Bronchial epithelial cell (primary cell): ENCODE results near the gene TM4SF18. TPM values are rescaled to one million over a fixed set of nuclear protein-coding genes. Genes with fewer than 3 reads are reported as not detected.

Source experiments
- DNase-seq: peaks from one replicate; pipeline ENCODE4 v3.0.0-alpha.2; 2010; ENCODE audit warnings: low read depth
- FAIRE-seq: peaks from 2 replicates; lab custom pipeline; 2011; peaks lifted over from hg19 to GRCh38; lab: Jason Lieb, UNC
- H3K27me3 ChIP-seq: 2 replicates; pipeline ENCODE4 v1.5.1; 2011; ENCODE audit warnings: low read length; ENCODE audit not compliant: control insufficient read depth, insufficient read depth
- H3K36me3 ChIP-seq: 2 replicates; pipeline ENCODE4 v1.5.1; 2011; ENCODE audit warnings: low read length; ENCODE audit not compliant: control insufficient read depth, insufficient read depth
- H3K4me3 ChIP-seq: 2 replicates; pipeline ENCODE4 v1.5.1; 2011; ENCODE audit warnings: mild to moderate bottlenecking, low read depth, low read length, control low read depth
- total RNA-seq: library from RNA; depleted of rRNA; stranded (reverse); fragments of >200 nt; gene quantifications from 2 replicates; pipeline ENCODE4 v1.2.1, GENCODE V29; 2014
- TF ChIP-seq, protein P1 (sequence below): IDR thresholded peaks from 2 replicates; pipeline ENCODE4 v1.5.1; 2011; ENCODE audit warnings: mild to moderate bottlenecking, moderate library complexity, low read length, control low read depth, inconsistent platforms; ENCODE audit not compliant: insufficient read depth, severe bottlenecking

The TM4SF18 gene
- total RNA-seq, 1 donor from 2014 or later = not detected

DNA sequence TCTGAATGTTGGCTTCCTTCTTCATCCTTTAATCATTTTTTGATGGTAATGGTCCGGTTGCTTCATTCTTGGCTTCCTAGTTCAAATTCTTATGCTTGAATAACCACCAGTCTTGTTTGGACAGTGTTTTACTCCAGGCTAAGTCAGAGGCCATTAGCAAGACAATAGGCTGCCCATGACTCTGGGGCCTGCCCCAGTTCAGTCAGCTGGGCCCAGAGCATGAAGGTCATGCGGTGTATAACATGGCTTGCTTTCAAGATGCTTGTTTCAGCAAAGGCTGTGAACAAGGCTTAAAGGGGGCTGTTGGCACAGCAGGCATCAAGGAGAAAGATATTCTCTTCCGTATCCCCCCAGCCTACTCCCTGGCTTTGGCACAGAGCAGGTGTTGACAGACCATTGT lies 13.7 kb downstream of the TM4SF18 start:
- no peak overlapping the region for H3K4me3 ChIP-seq
- FAIRE-seq (no peak), DNase-seq (no peak)
- H3K36me3 ChIP-seq = no peaks in the 10 kb centered on the region
- TF ChIP-seq, protein P1, sequence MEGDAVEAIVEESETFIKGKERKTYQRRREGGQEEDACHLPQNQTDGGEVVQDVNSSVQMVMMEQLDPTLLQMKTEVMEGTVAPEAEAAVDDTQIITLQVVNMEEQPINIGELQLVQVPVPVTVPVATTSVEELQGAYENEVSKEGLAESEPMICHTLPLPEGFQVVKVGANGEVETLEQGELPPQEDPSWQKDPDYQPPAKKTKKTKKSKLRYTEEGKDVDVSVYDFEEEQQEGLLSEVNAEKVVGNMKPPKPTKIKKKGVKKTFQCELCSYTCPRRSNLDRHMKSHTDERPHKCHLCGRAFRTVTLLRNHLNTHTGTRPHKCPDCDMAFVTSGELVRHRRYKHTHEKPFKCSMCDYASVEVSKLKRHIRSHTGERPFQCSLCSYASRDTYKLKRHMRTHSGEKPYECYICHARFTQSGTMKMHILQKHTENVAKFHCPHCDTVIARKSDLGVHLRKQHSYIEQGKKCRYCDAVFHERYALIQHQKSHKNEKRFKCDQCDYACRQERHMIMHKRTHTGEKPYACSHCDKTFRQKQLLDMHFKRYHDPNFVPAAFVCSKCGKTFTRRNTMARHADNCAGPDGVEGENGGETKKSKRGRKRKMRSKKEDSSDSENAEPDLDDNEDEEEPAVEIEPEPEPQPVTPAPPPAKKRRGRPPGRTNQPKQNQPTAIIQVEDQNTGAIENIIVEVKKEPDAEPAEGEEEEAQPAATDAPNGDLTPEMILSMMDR = no peak
- no peaks in the 10 kb centered on the region for H3K27me3 ChIP-seq

DNA sequence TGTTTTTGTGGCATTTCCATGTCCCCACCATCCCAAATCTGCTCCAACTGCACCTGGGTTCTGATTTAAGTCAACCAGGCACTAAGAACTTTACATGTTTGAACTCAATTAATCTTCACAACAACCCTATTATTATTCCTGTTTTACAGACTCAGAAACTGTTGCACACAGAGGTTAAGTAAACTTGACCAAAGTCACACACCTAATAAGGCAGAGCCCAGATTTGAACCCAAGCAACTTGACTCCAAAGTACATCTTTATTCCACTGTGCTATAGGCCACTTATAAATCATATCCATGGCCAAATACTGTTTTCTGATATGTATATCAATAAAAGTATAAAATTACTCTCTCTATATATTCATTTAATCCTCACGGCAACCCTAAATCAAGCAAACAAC lies 16.4 kb downstream of the TM4SF18 start:
- H3K27me3 ChIP-seq = no peaks in the 10 kb centered on the region
- TF ChIP-seq, protein P1 = no peak
- H3K4me3 ChIP-seq = no peak overlapping the region
- no peaks in the 10 kb centered on the region for H3K36me3 ChIP-seq
- FAIRE-seq = no peak
- DNase-seq = no peak

DNA sequence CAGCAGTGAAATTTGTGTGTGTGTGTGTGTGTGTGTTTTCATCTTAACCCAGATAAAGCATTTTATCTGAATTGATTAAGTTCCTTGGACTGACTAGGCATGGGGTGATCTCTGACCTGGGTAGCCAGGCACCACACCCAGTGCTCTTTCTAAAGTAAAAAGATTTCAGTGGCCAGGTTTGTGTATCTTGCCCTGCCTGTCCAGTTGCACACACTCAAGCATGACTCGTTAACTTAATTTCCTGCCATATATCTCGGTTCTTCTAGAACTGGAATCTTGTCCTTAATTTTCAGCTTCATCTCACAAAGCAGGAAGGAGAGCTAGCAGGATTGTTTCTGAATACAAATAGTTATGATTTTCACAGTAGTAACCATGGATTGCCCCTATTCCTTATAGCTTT lies 17.0 kb downstream of the TM4SF18 start:
- Histone ChIP-seq H3K36me3 (no peaks in the 10 kb centered on the region), H3K27me3 (no peaks in the 10 kb centered on the region), H3K4me3 (no peak overlapping the region)
- FAIRE-seq = no peak
- TF ChIP-seq, protein P1 = no peak
- DNase-seq = peak; percentile 32

DNA sequence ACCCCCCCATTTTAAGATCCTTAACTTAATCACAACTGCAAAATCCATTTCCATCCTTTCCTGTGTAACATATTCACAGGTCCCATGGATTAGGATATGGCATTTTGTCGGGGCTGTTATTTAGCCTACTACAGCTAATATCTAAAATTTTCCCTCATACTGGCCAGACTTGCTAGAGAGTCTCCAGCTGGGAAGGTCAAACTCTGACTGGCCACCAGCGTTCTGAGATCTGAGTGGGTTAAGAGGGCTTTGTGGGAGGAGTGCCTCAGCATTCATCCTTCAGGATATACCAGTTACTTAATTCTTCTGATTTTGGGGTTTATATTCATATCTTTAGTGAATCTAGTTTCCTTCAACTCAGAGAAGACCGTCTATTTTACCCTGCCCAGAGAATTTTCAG lies 17.7 kb downstream of the TM4SF18 start:
- DNase-seq (no peak), FAIRE-seq (no peak)
- Histone ChIP-seq H3K36me3 (no peaks in the 10 kb centered on the region), H3K27me3 (no peaks in the 10 kb centered on the region), H3K4me3 (no peak overlapping the region)
- TF ChIP-seq, protein P1 = no peak

DNA sequence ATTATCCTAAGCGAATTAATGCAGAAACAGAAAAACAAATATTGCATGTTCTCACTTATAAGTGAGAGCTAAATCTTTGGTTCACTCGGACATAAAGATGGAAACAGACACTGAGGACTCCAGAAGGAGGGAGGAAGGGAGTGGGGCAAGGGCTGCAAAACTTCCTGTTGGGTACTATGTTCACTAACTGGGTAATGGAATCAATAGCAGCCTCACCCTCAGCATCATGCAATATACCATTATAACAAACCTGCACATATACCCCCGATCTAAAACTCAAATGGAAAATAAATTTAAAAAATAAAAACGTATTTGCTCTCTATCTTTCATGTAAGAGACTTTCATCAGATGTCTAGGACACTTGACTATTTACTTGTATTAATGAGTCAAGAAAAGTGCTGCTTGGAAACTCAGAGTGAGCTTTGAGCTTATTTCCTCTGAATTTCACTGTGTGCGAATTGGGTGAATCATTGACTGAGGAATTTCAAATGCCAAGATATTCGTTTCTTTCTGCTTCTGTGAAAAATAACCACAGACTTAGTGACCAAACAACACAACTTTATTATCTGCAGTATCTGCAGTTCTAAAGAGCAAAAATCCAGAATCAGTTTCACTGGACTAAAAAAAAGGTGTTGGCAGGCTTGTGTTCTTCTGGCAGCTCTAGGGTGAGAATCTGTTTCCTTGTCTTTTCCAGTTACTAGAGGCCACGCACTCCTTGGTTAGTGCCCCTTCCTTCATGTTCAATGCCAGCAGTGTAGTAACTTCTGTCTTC lies 18.4 kb downstream of the TM4SF18 start:
- DNase-seq (peak; percentile 72), FAIRE-seq (no peak)
- Histone ChIP-seq H3K27me3 (no peaks in the 10 kb centered on the region), H3K4me3 (no peak overlapping the region), H3K36me3 (no peaks in the 10 kb centered on the region)
- TF ChIP-seq, protein P1 = no peak

- no peak overlapping the region for H3K4me3 ChIP-seq
- H3K27me3 ChIP-seq = no peaks in the 10 kb centered on the region
- FAIRE-seq (no peak), DNase-seq (no peak)
- TF ChIP-seq, protein P1 = no peak
- no peaks in the 10 kb centered on the region for H3K36me3 ChIP-seq
Measured at GRCh38 chr3:149313542-149313941, 19.9 kb downstream of the TM4SF18 start.
